ENCODE results near the gene SLC35A5.

SLC35A5 gene

GRCh38 chr3:112579697-112580096 is 17.9 kb downstream of the SLC35A5 start:
- TF ChIP-seq CTCF (IDR thresholded peaks at IDR 0.05; ENCODE audit: extremely low read depth, missing control alignments) = no peak
- DNase-seq (ENCODE audit: low spot score) = no peak

GRCh38 chr3:112582244-112582874 is 20.5 kb downstream of the SLC35A5 start:
- DNase-seq (ENCODE audit: low spot score) = no peak
- peak; percentile 52 for TF ChIP-seq CTCF (IDR thresholded peaks at IDR 0.05; ENCODE audit: extremely low read depth, missing control alignments)

- TF ChIP-seq CTCF (IDR thresholded peaks at IDR 0.05; ENCODE audit: extremely low read depth, missing control alignments) = no peak
- no peak for DNase-seq (ENCODE audit: low spot score)
These were observed 21.3 kb downstream of the SLC35A5 start for GRCh38 chr3:112583105-112583504.

- no peak for TF ChIP-seq CTCF (IDR thresholded peaks at IDR 0.05; ENCODE audit: extremely low read depth, missing control alignments)
- no peak for DNase-seq (ENCODE audit: low spot score)
These were observed 23.9 kb downstream of the SLC35A5 start for GRCh38 chr3:112585782-112586181.

GRCh38 chr3:112587336-112587735 is 25.5 kb downstream of the SLC35A5 start:
- no peak for DNase-seq (ENCODE audit: low spot score)
- TF ChIP-seq CTCF (IDR thresholded peaks at IDR 0.05; ENCODE audit: extremely low read depth, missing control alignments) = no peak

GRCh38 chr3:112593258-112593657 is 31.4 kb downstream of the SLC35A5 start:
- no peak for DNase-seq (ENCODE audit: low spot score)
- TF ChIP-seq CTCF (IDR thresholded peaks at IDR 0.05; ENCODE audit: extremely low read depth, missing control alignments) = no peak

- no peak for DNase-seq (ENCODE audit: low spot score)
- TF ChIP-seq CTCF (IDR thresholded peaks at IDR 0.05; ENCODE audit: extremely low read depth, missing control alignments) = no peak
These were observed 33.0 kb downstream of the SLC35A5 start for GRCh38 chr3:112594856-112595255.

Data from GM20000 (cell line).